ENCODE data around the gene COLGALT1. TPM values are rescaled to one million over a fixed set of nuclear protein-coding genes. Genes with fewer than 3 reads are reported as not detected.

COLGALT1 gene
- total and polyA plus RNA-seq, 7 experiments from 2014 or later = 13.2 to 70.6 (median 57.6) TPM

DNA sequence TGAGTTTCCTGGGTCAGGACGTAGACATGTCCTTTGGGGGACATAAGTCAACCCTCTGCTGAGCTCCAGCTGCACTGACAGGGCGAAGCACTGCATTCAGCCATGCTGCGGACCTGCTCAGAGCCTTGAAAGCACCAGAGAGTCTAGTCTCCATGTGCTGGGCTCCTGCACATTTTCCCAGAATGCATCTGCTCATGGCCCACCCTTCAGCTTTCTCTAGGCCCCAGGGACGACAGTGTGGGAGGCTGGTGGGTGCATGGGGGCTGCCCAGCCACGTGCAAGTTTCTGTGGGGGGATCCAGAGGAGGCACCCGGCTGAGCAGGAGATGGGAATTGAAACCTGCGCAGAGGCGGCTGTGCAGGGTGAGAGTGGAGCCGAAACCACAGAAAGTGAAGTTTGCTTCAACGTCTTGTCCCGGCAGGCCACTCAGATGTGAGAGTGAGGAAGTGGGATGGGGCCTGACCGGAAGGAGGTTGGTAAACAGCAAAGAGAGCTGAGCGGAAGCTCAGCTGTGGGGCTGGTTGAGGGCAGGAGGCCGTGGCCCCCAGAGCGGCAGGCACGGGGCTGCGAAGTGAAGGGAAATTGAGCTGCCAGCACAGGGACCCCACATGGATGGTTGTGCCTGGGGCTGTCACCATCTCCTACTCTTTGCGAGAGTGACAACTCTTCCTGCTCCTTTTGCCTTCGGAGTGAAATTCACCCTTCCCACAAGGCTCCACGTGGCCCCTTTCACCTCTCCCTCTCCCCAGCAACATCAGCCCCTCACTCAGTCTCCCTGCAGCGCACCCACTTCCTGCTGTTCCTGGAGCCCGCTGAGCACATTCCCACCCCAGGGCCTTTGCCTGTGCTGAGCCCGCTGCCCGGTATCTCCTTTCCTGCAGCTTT, 32.2 kb upstream of the COLGALT1 start:
- no peaks in the 10 kb centered on the region for H3K27me3 Mint-ChIP-seq
- ATAC-seq (peak; percentile 86), DNase-seq (peak in 7 of 9 donors; percentile 26 to 51 (median 45))
- Histone ChIP-seq H3K36me3 (ENCODE audit: control insufficient read depth in 2 of 3, insufficient read depth in 3 of 3, low read length in 3 of 3) (no peaks in the 10 kb centered on the region), H3K27ac (ENCODE audit: low read depth, low read length) (peak overlapping the region; percentile 64), H3K4me3 (ENCODE audit: low read length) (peak overlapping the region; percentile 21), H3K27me3 (ENCODE audit: control insufficient read depth in 2 of 2, insufficient read depth in 2 of 2, low read length in 2 of 2) (no peaks in the 10 kb centered on the region), H3K9me3 (ENCODE audit: control insufficient read depth in 2 of 3, low read length in 3 of 3) (no peaks in the 10 kb centered on the region), H3K4me1 (ENCODE audit: control insufficient read depth in 2 of 2, insufficient read depth in 2 of 2, low read length in 2 of 2) (peaks cover 10 to 23% of the 10 kb centered on the region in 2 donors)
- peak overlapping the region; percentile 87 to 98 (median 93) for H3K27ac Mint-ChIP-seq
- intact Hi-C loops (cut with micrococcal nuclease) = loop anchor here in 1 of 2 donors (1.0 kb wide), 1 partner anchor 11 kb away; no protein-coding TSS in a partner anchor
- POLR2A ChIA-PET = interaction anchor here (0.6 to 2.9 kb wide), 8 partner anchors 9 to 123 kb away, joined by 3 to 29 read pairs (median 5); partner anchors contain the start of gene PGLS
- CTCF ChIA-PET = interaction anchor here (1.0 to 2.5 kb wide), 3 partner anchors 12 to 31 kb away, joined by 3 to 12 read pairs (median 4); partner anchors contain the start of gene PGLS
- H3K4me1 Mint-ChIP-seq = peaks cover 16 to 32% (median 26%) of the 10 kb centered on the region in 7 donors
- peaks cover 0 to 14% (median 4%) of the 10 kb centered on the region in 5 donors for H3K36me3 Mint-ChIP-seq
- H3K9me3 Mint-ChIP-seq = peaks cover 0 to 4% (median 0%) of the 10 kb centered on the region in 11 donors
- H3K4me3 Mint-ChIP-seq = peak overlapping the region; percentile 74 to 86 (median 80)

DNA sequence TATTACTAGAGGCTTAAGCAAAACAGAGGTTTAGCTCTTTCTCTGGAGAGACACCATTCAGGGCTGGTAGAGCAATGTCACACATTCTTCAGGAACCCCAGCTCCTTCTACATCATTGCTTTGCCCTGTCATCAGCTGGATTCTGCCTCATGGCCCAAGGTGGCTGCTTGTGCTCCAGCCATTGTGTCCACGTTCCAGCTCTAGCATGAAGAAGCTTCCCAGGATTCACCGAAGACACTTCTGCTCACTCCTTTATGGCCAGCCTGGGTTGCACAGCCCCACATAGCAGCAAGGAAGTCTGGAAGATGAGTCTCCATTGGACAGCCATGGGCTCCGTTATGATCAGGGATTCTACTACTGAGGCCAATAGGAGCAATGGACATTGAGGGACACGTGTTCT, 30.8 kb upstream of the COLGALT1 start:
- intact Hi-C loops (cut with micrococcal nuclease) = no loop called here
- H3K9me3 Mint-ChIP-seq = peaks cover 0 to 8% (median 4%) of the 10 kb centered on the region in 11 donors
- H3K27me3 Mint-ChIP-seq = peaks cover 0 to 3% (median 0%) of the 10 kb centered on the region in 5 donors
- peaks cover 0 to 11% (median 3%) of the 10 kb centered on the region in 5 donors for H3K36me3 Mint-ChIP-seq
- ChIA-PET POLR2A (interaction anchor here (1.8 to 2.9 kb wide), 2 partner anchors 10 to 13 kb away, joined by 5 to 29 read pairs; partner anchors contain the start of gene PGLS), CTCF (interaction anchor here (0.7 kb wide), 1 partner anchor 15 kb away, joined by 4 read pairs; no protein-coding TSS in a partner anchor)
- Histone ChIP-seq H3K27me3 (ENCODE audit: control insufficient read depth in 2 of 2, insufficient read depth in 2 of 2, low read length in 2 of 2) (no peaks in the 10 kb centered on the region), H3K27ac (ENCODE audit: low read depth, low read length) (no peak overlapping the region), H3K4me3 (ENCODE audit: low read length) (no peak overlapping the region), H3K4me1 (ENCODE audit: control insufficient read depth in 2 of 2, insufficient read depth in 2 of 2, low read length in 2 of 2) (peaks cover 10 to 23% of the 10 kb centered on the region in 2 donors), H3K36me3 (ENCODE audit: control insufficient read depth in 2 of 3, insufficient read depth in 3 of 3, low read length in 3 of 3) (no peaks in the 10 kb centered on the region), H3K9me3 (ENCODE audit: control insufficient read depth in 2 of 3, low read length in 3 of 3) (peaks cover 0 to 10% (median 0%) of the 10 kb centered on the region in 3 experiments)
- H3K4me1 Mint-ChIP-seq = peaks cover 16 to 32% (median 28%) of the 10 kb centered on the region in 7 donors
- ATAC-seq (no peak), DNase-seq (no peak)
- peak overlapping the region in 3 of 10 donors; percentile 6 to 86 (median 23) for H3K4me3 Mint-ChIP-seq
- H3K27ac Mint-ChIP-seq = peak overlapping the region in 3 of 9 donors; percentile 13 to 97 (median 95)

DNA sequence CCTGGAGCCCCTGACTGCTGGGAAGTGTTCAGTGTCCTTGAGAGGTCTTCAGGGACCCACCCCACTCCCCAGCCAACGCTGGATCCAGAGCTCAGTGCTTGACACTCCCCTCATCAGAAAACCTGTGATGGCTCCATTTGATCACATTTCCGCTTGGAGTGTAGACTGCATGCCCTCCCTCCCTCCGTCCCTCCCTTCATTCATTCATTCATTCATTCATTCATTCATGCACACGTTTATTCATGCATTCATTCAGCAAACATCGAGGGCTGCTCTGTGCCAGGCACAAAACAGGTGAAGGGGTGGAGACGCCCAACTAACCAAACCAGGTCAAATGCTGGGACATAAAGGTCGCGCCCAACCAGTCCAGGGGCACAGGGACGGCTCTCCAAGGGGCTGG, 30.3 kb upstream of the COLGALT1 start:
- Mint-ChIP-seq H3K4me3 (no peak overlapping the region), H3K27me3 (peaks cover 0 to 3% (median 0%) of the 10 kb centered on the region in 5 donors), H3K4me1 (peaks cover 16 to 32% (median 28%) of the 10 kb centered on the region in 7 donors), H3K27ac (peak overlapping the region in 3 of 9 donors; percentile 17 to 52 (median 18)), H3K36me3 (peaks cover 0 to 7% (median 0%) of the 10 kb centered on the region in 5 donors), H3K9me3 (peaks cover 0 to 8% (median 4%) of the 10 kb centered on the region in 11 donors)
- CTCF ChIA-PET = no interaction called here
- DNase-seq = no peak
- POLR2A ChIA-PET = no interaction called here
- no peak overlapping the region for H3K4me3 ChIP-seq (ENCODE audit: low read length)
- no peaks in the 10 kb centered on the region for H3K36me3 ChIP-seq (ENCODE audit: control insufficient read depth in 2 of 3, insufficient read depth in 3 of 3, low read length in 3 of 3)
- H3K27me3 ChIP-seq (ENCODE audit: control insufficient read depth in 2 of 2, insufficient read depth in 2 of 2, low read length in 2 of 2) = no peaks in the 10 kb centered on the region
- H3K27ac ChIP-seq (ENCODE audit: low read depth, low read length) = no peak overlapping the region
- H3K9me3 ChIP-seq (ENCODE audit: control insufficient read depth in 2 of 3, low read length in 3 of 3) = peaks cover 0 to 10% (median 0%) of the 10 kb centered on the region in 3 experiments
- H3K4me1 ChIP-seq (ENCODE audit: control insufficient read depth in 2 of 2, insufficient read depth in 2 of 2, low read length in 2 of 2) = peaks cover 10 to 23% of the 10 kb centered on the region in 2 donors
- no peak for ATAC-seq
- intact Hi-C loops (cut with micrococcal nuclease) = no loop called here

DNA sequence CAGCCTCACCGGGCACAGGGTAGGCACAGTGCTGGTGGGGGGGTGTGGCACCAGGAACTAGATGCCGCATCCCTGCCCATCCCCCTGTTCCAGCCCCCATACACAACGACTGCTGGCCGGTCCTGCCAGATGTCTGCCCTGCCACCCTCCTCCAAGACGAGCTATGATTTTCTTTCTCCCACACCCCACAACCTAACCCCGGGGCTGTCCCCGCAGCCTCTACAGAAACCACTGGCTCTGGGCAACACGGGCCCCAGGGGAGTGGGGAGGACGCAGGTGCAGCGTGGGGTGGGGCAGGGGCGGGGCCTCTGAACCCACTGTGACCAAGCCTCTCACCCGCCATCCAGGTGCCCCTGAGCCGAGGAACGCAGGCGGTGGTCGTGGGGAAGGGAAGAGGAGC, 28.5 kb upstream of the COLGALT1 start:
- peak; percentile 49 for ATAC-seq
- no peak overlapping the region for H3K27ac Mint-ChIP-seq
- peaks cover 0 to 4% (median 0%) of the 10 kb centered on the region in 5 donors for H3K36me3 Mint-ChIP-seq
- Histone ChIP-seq H3K27ac (ENCODE audit: low read depth, low read length) (no peak overlapping the region), H3K4me1 (ENCODE audit: control insufficient read depth in 2 of 2, insufficient read depth in 2 of 2, low read length in 2 of 2) (peaks cover 10 to 23% of the 10 kb centered on the region in 2 donors), H3K36me3 (ENCODE audit: control insufficient read depth in 2 of 3, insufficient read depth in 3 of 3, low read length in 3 of 3) (no peaks in the 10 kb centered on the region), H3K9me3 (ENCODE audit: control insufficient read depth in 2 of 3, low read length in 3 of 3) (peaks cover 0 to 10% (median 0%) of the 10 kb centered on the region in 3 experiments), H3K27me3 (ENCODE audit: control insufficient read depth in 2 of 2, insufficient read depth in 2 of 2, low read length in 2 of 2) (no peaks in the 10 kb centered on the region), H3K4me3 (ENCODE audit: low read length) (no peak overlapping the region)
- H3K27me3 Mint-ChIP-seq = peaks cover 0 to 3% (median 0%) of the 10 kb centered on the region in 5 donors
- peaks cover 16 to 32% (median 28%) of the 10 kb centered on the region in 7 donors for H3K4me1 Mint-ChIP-seq
- ChIA-PET POLR2A (no interaction called here), CTCF (interaction anchor here (0.6 to 0.7 kb wide), 2 partner anchors 46 to 259 kb away, joined by 3 read pairs; no protein-coding TSS in a partner anchor)
- H3K9me3 Mint-ChIP-seq = peaks cover 0 to 8% (median 4%) of the 10 kb centered on the region in 11 donors
- intact Hi-C loops (cut with micrococcal nuclease) = no loop called here
- no peak for DNase-seq
- no peak overlapping the region for H3K4me3 Mint-ChIP-seq

DNA sequence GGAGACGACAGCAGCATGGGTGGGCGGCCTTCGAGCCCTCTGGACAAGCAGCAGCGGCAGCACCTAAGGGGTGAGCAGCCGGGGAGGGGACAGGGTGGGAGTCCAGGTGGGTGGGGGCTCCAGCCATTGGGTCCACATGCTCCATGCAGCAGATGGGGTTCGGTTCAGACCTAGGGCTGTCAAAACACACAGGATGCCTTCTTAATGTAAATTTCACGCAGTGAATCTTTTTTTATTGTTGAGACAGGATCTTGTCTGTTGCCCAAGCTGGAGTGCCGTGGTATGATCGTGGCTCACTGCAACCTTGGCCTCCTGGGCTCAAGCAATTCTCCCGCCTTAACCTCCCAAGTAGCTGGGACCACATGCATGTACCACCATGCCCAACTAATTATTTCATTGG, 28.1 kb upstream of the COLGALT1 start:
- intact Hi-C loops (cut with micrococcal nuclease) = no loop called here
- POLR2A ChIA-PET = no interaction called here
- no peak overlapping the region for H3K27ac Mint-ChIP-seq
- DNase-seq (no peak), ATAC-seq (no peak)
- peaks cover 16 to 30% (median 28%) of the 10 kb centered on the region in 7 donors for H3K4me1 Mint-ChIP-seq
- CTCF ChIA-PET = no interaction called here
- Histone ChIP-seq H3K27me3 (ENCODE audit: control insufficient read depth in 2 of 2, insufficient read depth in 2 of 2, low read length in 2 of 2) (no peaks in the 10 kb centered on the region), H3K36me3 (ENCODE audit: control insufficient read depth in 2 of 3, insufficient read depth in 3 of 3, low read length in 3 of 3) (no peaks in the 10 kb centered on the region), H3K4me1 (ENCODE audit: control insufficient read depth in 2 of 2, insufficient read depth in 2 of 2, low read length in 2 of 2) (peaks cover 10 to 23% of the 10 kb centered on the region in 2 donors), H3K4me3 (ENCODE audit: low read length) (no peak overlapping the region), H3K27ac (ENCODE audit: low read depth, low read length) (no peak overlapping the region), H3K9me3 (ENCODE audit: control insufficient read depth in 2 of 3, low read length in 3 of 3) (peaks cover 0 to 10% (median 0%) of the 10 kb centered on the region in 3 experiments)
- peaks cover 0 to 8% (median 4%) of the 10 kb centered on the region in 11 donors for H3K9me3 Mint-ChIP-seq
- peaks cover 0 to 3% (median 0%) of the 10 kb centered on the region in 5 donors for H3K27me3 Mint-ChIP-seq
- peaks cover 0 to 4% (median 0%) of the 10 kb centered on the region in 5 donors for H3K36me3 Mint-ChIP-seq
- H3K4me3 Mint-ChIP-seq = no peak overlapping the region

DNA sequence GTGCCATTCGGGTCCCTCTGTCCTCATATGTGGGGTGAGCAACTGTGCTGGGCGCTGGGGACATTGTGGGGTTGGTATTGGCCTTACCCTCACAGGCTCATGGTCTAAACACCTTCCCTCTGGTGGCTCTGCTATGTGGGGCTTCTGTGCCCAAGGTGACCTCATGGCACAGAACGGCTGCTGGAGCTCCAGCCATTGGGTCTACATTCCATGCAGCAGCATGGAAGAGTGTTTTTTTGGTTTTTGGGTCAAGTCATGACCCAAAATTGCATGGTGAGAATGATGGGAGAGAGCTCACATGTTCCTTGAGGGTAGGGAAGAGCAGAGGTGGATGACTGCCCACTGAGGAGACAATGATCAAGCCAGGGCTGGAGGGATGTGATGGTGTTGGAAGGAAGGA, 26.8 kb upstream of the COLGALT1 start:
- H3K27ac ChIP-seq (ENCODE audit: low read depth, low read length) = no peak overlapping the region
- POLR2A ChIA-PET = no interaction called here
- CTCF ChIA-PET = no interaction called here

More for the DNA sequence above, 26.8 kb upstream of the COLGALT1 start:
- H3K36me3 ChIP-seq (ENCODE audit: control insufficient read depth in 2 of 3, insufficient read depth in 3 of 3, low read length in 3 of 3) = no peaks in the 10 kb centered on the region
- intact Hi-C loops (cut with micrococcal nuclease) = loop anchor here in 1 of 2 donors (1.0 kb wide), 1 partner anchor 32 kb away; no protein-coding TSS in a partner anchor
- no peak for DNase-seq
- Mint-ChIP-seq H3K9me3 (peaks cover 0 to 8% (median 4%) of the 10 kb centered on the region in 11 donors), H3K27ac (peak overlapping the region in 2 of 9 donors; percentile 19 to 67), H3K4me1 (peaks cover 5 to 17% (median 15%) of the 10 kb centered on the region in 7 donors), H3K4me3 (peak overlapping the region in 1 of 10 donors; percentile 59), H3K27me3 (peaks cover 0 to 3% (median 0%) of the 10 kb centered on the region in 5 donors), H3K36me3 (peaks cover 0 to 4% (median 0%) of the 10 kb centered on the region in 5 donors)
- H3K4me3 ChIP-seq (ENCODE audit: low read length) = no peak overlapping the region
- ATAC-seq = no peak
- peaks cover 7 to 12% of the 10 kb centered on the region in 2 donors for H3K4me1 ChIP-seq (ENCODE audit: control insufficient read depth in 2 of 2, insufficient read depth in 2 of 2, low read length in 2 of 2)
- H3K27me3 ChIP-seq (ENCODE audit: control insufficient read depth in 2 of 2, insufficient read depth in 2 of 2, low read length in 2 of 2) = no peaks in the 10 kb centered on the region
- peaks cover 0 to 10% (median 0%) of the 10 kb centered on the region in 3 experiments for H3K9me3 ChIP-seq (ENCODE audit: control insufficient read depth in 2 of 3, low read length in 3 of 3)

All from naive thymus-derived CD4-positive, alpha-beta T cell (primary cell).